ENCODE measurements around the gene FALEC. TPM values are rescaled to one million over a fixed set of nuclear protein-coding genes. Genes with fewer than 3 reads are reported as not detected.

The FALEC gene
- total and polyA plus RNA-seq, 2 donors: 0.16 to 0.19 TPM

- no peaks in the 10 kb centered on the region for H3K9me3 ChIP-seq (ENCODE audit: control insufficient read depth in 2 of 2, insufficient read depth in 1 of 2, low read length in 1 of 2)
- no peak within 1 kb of the TSS for H3K4me3 ChIP-seq (ENCODE audit: low read length in 2 of 2)
- no peak within 1 kb of the TSS for H3K27ac ChIP-seq (ENCODE audit: low read depth in 1 of 2, low read length in 1 of 2)
- H3K4me1 ChIP-seq (ENCODE audit: control insufficient read depth in 2 of 2, insufficient read depth in 2 of 2, low read length in 2 of 2): peaks cover 0 to 4% of the 10 kb centered on the region in 2 donors
- DNase-seq (ENCODE audit: low read depth in 6 of 9, low spot score in 9 of 9): no peak
- 87% methylated on average over 7 of the region's 7 CpGs for WGBS
- H3K27me3 ChIP-seq (ENCODE audit: control insufficient read depth in 2 of 2, insufficient read depth in 1 of 2, low read length in 1 of 2): no peaks in the 10 kb centered on the region
- H3K36me3 ChIP-seq (ENCODE audit: control insufficient read depth in 2 of 2, insufficient read depth in 2 of 2, low read length in 1 of 2): peaks cover 29 to 40% of the 10 kb centered on the region in 2 donors
These were observed 7.4 kb upstream of the FALEC start, which contains the start of gene ECM1 for GRCh38 chr1:150507912-150508864. TSS of gene ECM1 (plus strand) at chr1:150508109. CDS start at chr1:150508210, 101 bp downstream.

- Histone ChIP-seq H3K9me3 (ENCODE audit: control insufficient read depth in 2 of 2, insufficient read depth in 1 of 2, low read length in 1 of 2) (no peaks in the 10 kb centered on the region), H3K4me1 (ENCODE audit: control insufficient read depth in 2 of 2, insufficient read depth in 2 of 2, low read length in 2 of 2) (peaks cover 0 to 10% of the 10 kb centered on the region in 2 donors), H3K27me3 (ENCODE audit: control insufficient read depth in 2 of 2, insufficient read depth in 1 of 2, low read length in 1 of 2) (no peaks in the 10 kb centered on the region), H3K4me3 (ENCODE audit: low read length in 2 of 2) (no peak overlapping the region), H3K36me3 (ENCODE audit: control insufficient read depth in 2 of 2, insufficient read depth in 2 of 2, low read length in 1 of 2) (peaks cover 29 to 38% of the 10 kb centered on the region in 2 donors), H3K27ac (ENCODE audit: low read depth in 1 of 2, low read length in 1 of 2) (no peak overlapping the region)
- 94% methylated on average over 4 of the region's 4 CpGs for WGBS
- no peak for DNase-seq (ENCODE audit: low read depth in 6 of 9, low spot score in 9 of 9)
These were observed 6.6 kb upstream of the FALEC start for GRCh38 chr1:150508982-150509381.

GRCh38 chr1:150511551-150511950 is 4.0 kb upstream of the FALEC start:
- WGBS: 97% methylated on average over 12 of the region's 12 CpGs
- no peaks in the 10 kb centered on the region for H3K9me3 ChIP-seq (ENCODE audit: control insufficient read depth in 2 of 2, insufficient read depth in 1 of 2, low read length in 1 of 2)
- peaks cover 5 to 15% of the 10 kb centered on the region in 2 donors for H3K36me3 ChIP-seq (ENCODE audit: control insufficient read depth in 2 of 2, insufficient read depth in 2 of 2, low read length in 1 of 2)
- peaks cover 0 to 28% of the 10 kb centered on the region in 2 donors for H3K4me1 ChIP-seq (ENCODE audit: control insufficient read depth in 2 of 2, insufficient read depth in 2 of 2, low read length in 2 of 2)
- H3K27me3 ChIP-seq (ENCODE audit: control insufficient read depth in 2 of 2, insufficient read depth in 1 of 2, low read length in 1 of 2): peaks cover 0 to 15% of the 10 kb centered on the region in 2 donors
- no peak overlapping the region for H3K27ac ChIP-seq (ENCODE audit: low read depth in 1 of 2, low read length in 1 of 2)
- H3K4me3 ChIP-seq (ENCODE audit: low read length in 2 of 2): no peak overlapping the region
- no peak for DNase-seq (ENCODE audit: low read depth in 6 of 9, low spot score in 9 of 9)

GRCh38 chr1:150511985-150512660 is 3.4 kb upstream of the FALEC start:
- H3K4me1 ChIP-seq (ENCODE audit: control insufficient read depth in 2 of 2, insufficient read depth in 2 of 2, low read length in 2 of 2): peaks cover 0 to 29% of the 10 kb centered on the region in 2 donors
- peaks cover 0 to 17% of the 10 kb centered on the region in 2 donors for H3K27me3 ChIP-seq (ENCODE audit: control insufficient read depth in 2 of 2, insufficient read depth in 1 of 2, low read length in 1 of 2)
- no peak for DNase-seq (ENCODE audit: low read depth in 6 of 9, low spot score in 9 of 9)
- 89% methylated on average over 17 of the region's 17 CpGs for WGBS
- H3K4me3 ChIP-seq (ENCODE audit: low read length in 2 of 2): no peak overlapping the region
- H3K36me3 ChIP-seq (ENCODE audit: control insufficient read depth in 2 of 2, insufficient read depth in 2 of 2, low read length in 1 of 2): peaks cover 0 to 9% of the 10 kb centered on the region in 2 donors
- H3K27ac ChIP-seq (ENCODE audit: low read depth in 1 of 2, low read length in 1 of 2): no peak overlapping the region
- no peaks in the 10 kb centered on the region for H3K9me3 ChIP-seq (ENCODE audit: control insufficient read depth in 2 of 2, insufficient read depth in 1 of 2, low read length in 1 of 2)

- WGBS: 97% methylated on average over 2 of the region's 2 CpGs
- Histone ChIP-seq H3K4me3 (ENCODE audit: low read length in 2 of 2) (no peak overlapping the region), H3K36me3 (ENCODE audit: control insufficient read depth in 2 of 2, insufficient read depth in 2 of 2, low read length in 1 of 2) (peaks cover 0 to 5% of the 10 kb centered on the region in 2 donors), H3K9me3 (ENCODE audit: control insufficient read depth in 2 of 2, insufficient read depth in 1 of 2, low read length in 1 of 2) (no peaks in the 10 kb centered on the region), H3K27me3 (ENCODE audit: control insufficient read depth in 2 of 2, insufficient read depth in 1 of 2, low read length in 1 of 2) (peaks cover 0 to 17% of the 10 kb centered on the region in 2 donors), H3K27ac (ENCODE audit: low read depth in 1 of 2, low read length in 1 of 2) (no peak overlapping the region), H3K4me1 (ENCODE audit: control insufficient read depth in 2 of 2, insufficient read depth in 2 of 2, low read length in 2 of 2) (peaks cover 0 to 29% of the 10 kb centered on the region in 2 donors)
- no peak for DNase-seq (ENCODE audit: low read depth in 6 of 9, low spot score in 9 of 9)
These were observed 2.7 kb upstream of the FALEC start for GRCh38 chr1:150512846-150513245.

GRCh38 chr1:150513351-150513791 is 2.2 kb upstream of the FALEC start:
- Histone ChIP-seq H3K4me1 (ENCODE audit: control insufficient read depth in 2 of 2, insufficient read depth in 2 of 2, low read length in 2 of 2) (peaks cover 0 to 29% of the 10 kb centered on the region in 2 donors), H3K4me3 (ENCODE audit: low read length in 2 of 2) (no peak overlapping the region), H3K36me3 (ENCODE audit: control insufficient read depth in 2 of 2, insufficient read depth in 2 of 2, low read length in 1 of 2) (peaks cover 0 to under 1% of the 10 kb centered on the region in 2 donors), H3K27ac (ENCODE audit: low read depth in 1 of 2, low read length in 1 of 2) (no peak overlapping the region), H3K27me3 (ENCODE audit: control insufficient read depth in 2 of 2, insufficient read depth in 1 of 2, low read length in 1 of 2) (peaks cover 0 to 17% of the 10 kb centered on the region in 2 donors), H3K9me3 (ENCODE audit: control insufficient read depth in 2 of 2, insufficient read depth in 1 of 2, low read length in 1 of 2) (no peaks in the 10 kb centered on the region)
- WGBS: 92% methylated on average over 7 of the region's 7 CpGs
- DNase-seq (ENCODE audit: low read depth in 6 of 9, low spot score in 9 of 9): peak in 1 of 9 donors; percentile 37

- no peaks in the 10 kb centered on the region for H3K9me3 ChIP-seq (ENCODE audit: control insufficient read depth in 2 of 2, insufficient read depth in 1 of 2, low read length in 1 of 2)
- peaks cover 0 to 29% of the 10 kb centered on the region in 2 donors for H3K4me1 ChIP-seq (ENCODE audit: control insufficient read depth in 2 of 2, insufficient read depth in 2 of 2, low read length in 2 of 2)
- no peak overlapping the region for H3K4me3 ChIP-seq (ENCODE audit: low read length in 2 of 2)
- no peaks in the 10 kb centered on the region for H3K36me3 ChIP-seq (ENCODE audit: control insufficient read depth in 2 of 2, insufficient read depth in 2 of 2, low read length in 1 of 2)
- H3K27me3 ChIP-seq (ENCODE audit: control insufficient read depth in 2 of 2, insufficient read depth in 1 of 2, low read length in 1 of 2): peaks cover 0 to 17% of the 10 kb centered on the region in 2 donors
- H3K27ac ChIP-seq (ENCODE audit: low read depth in 1 of 2, low read length in 1 of 2): no peak overlapping the region
- WGBS: 94% methylated on average over 9 of the region's 9 CpGs
- DNase-seq (ENCODE audit: low read depth in 6 of 9, low spot score in 9 of 9): no peak
These were observed 1.3 kb upstream of the FALEC start for GRCh38 chr1:150514260-150514659.

- H3K27me3 ChIP-seq (ENCODE audit: control insufficient read depth in 2 of 2, insufficient read depth in 1 of 2, low read length in 1 of 2): peaks cover 0 to 17% of the 10 kb centered on the region in 2 donors
- no peaks in the 10 kb centered on the region for H3K9me3 ChIP-seq (ENCODE audit: control insufficient read depth in 2 of 2, insufficient read depth in 1 of 2, low read length in 1 of 2)
- peak overlapping the region in 1 of 2 donors; percentile 12 for H3K27ac ChIP-seq (ENCODE audit: low read depth in 1 of 2, low read length in 1 of 2)
- no peak for DNase-seq (ENCODE audit: low read depth in 6 of 9, low spot score in 9 of 9)
- WGBS: 44% methylated on average over 21 of the region's 21 CpGs
- no peaks in the 10 kb centered on the region for H3K36me3 ChIP-seq (ENCODE audit: control insufficient read depth in 2 of 2, insufficient read depth in 2 of 2, low read length in 1 of 2)
- peak overlapping the region; percentile 57 for H3K4me3 ChIP-seq (ENCODE audit: low read length in 2 of 2)
- peaks cover 0 to 29% of the 10 kb centered on the region in 2 donors for H3K4me1 ChIP-seq (ENCODE audit: control insufficient read depth in 2 of 2, insufficient read depth in 2 of 2, low read length in 2 of 2)
These were observed 632 bp upstream of the FALEC start for GRCh38 chr1:150514913-150515327.
